Effector memory CD8-positive, alpha-beta T cell (primary cell): Measurements from ENCODE around the gene SPDYE17.
A peak's percentile ranks its signal among the peaks of the same experiment; 100 is the strongest.
"Not testable (repeated sequence)": the region's sequence is repeated elsewhere in the genome, so short reads cannot be mapped to it uniquely, and the experiment has no call there.

Experiments
- ATAC-seq: fragments of 150-1000 bp; cut with Tn5 transposase; replicated peaks from 2 replicates; pipeline ENCODE4 v1.10.0; 2021; ENCODE audit warnings: mild to moderate bottlenecking, moderate library complexity
- DNase-seq, 3 experiments: peaks; one replicate each; pipeline ENCODE4 v3.0.0; 2021
- H3K27ac Mint-ChIP-seq, 2 donors: one replicate each; pipeline ENCODE4 v1.8.0; 2022; ENCODE audit warnings: mild to moderate bottlenecking in 2 of 2, mixed read lengths in 2 of 2, moderate library complexity in 2 of 2
- H3K27me3 Mint-ChIP-seq, 2 donors: one replicate each; pipeline ENCODE4 v1.8.0; 2022; ENCODE audit warnings: mixed read lengths in 2 of 2
- H3K36me3 Mint-ChIP-seq: one replicate; pipeline ENCODE4 v1.8.0; 2022; ENCODE audit warnings: mild to moderate bottlenecking, moderate library complexity, mixed read lengths; ENCODE audit not compliant: insufficient read depth
- H3K4me1 Mint-ChIP-seq, 2 donors: one replicate each; pipeline ENCODE4 v1.8.0; 2022; ENCODE audit warnings: low read depth in 2 of 2, mixed read lengths in 2 of 2
- H3K4me3 Mint-ChIP-seq, 2 donors: one replicate each; pipeline ENCODE4 v1.8.0; 2022; ENCODE audit warnings: mild to moderate bottlenecking in 2 of 2, mixed read lengths in 2 of 2, moderate library complexity in 2 of 2
- H3K9me3 Mint-ChIP-seq, 2 donors: one replicate each; pipeline ENCODE4 v1.8.0; 2022; ENCODE audit warnings: mixed read lengths in 2 of 2

The SPDYE17 gene

DNA sequence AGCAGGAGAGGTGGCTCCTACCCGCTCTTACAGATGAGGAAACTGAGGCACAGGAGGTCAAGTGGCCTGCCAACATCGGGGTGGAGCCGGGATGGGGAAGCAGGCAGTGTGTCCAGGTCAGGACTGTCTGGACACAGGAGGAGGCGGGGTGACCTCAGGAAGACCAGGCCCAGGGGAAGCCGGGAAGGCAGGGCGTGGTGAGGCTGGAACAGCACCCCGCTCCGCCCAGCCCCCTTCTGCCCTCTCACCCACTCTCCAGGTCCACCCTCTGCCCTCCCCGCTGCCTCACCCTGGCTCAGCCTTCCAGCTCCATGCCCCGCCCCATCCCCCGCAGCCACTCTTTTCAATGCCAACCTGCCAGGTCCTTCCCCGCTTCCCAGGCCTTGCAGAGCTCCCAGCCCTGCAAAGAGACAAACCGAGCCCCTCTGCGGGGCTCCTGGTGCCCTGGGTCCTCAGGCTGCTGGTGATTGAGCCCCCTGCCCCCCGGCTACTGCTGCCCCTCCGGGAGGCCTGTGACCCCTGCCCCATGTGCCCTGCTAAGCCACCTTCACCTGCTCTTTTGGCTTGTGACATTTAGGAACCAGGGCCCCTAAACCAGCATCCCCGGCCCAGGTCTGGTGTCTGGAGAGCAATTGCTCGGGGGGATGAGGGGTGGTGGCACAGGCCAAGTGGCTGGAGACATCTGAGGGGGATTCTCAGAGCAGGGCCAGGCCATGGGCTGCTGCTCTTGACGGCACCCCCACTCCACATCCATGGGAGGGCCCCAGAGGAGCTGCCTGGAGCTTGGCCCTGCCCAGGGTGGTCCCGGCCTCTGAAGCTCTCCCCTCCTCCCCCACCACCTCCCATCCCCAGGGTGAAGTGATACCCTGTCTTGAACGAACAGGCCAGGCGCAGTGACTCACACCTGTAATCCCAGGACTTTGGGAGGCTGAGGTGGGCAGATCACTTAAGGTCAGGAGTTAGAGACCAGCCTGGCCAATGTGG lies 25.7 kb downstream of the SPDYE17 start:
- H3K36me3 Mint-ChIP-seq, ATAC-seq, DNase-seq, H3K9me3 Mint-ChIP-seq, H3K27me3 Mint-ChIP-seq, H3K4me3 Mint-ChIP-seq, H3K27ac Mint-ChIP-seq, H3K4me1 Mint-ChIP-seq: not testable (repeated sequence)

DNA sequence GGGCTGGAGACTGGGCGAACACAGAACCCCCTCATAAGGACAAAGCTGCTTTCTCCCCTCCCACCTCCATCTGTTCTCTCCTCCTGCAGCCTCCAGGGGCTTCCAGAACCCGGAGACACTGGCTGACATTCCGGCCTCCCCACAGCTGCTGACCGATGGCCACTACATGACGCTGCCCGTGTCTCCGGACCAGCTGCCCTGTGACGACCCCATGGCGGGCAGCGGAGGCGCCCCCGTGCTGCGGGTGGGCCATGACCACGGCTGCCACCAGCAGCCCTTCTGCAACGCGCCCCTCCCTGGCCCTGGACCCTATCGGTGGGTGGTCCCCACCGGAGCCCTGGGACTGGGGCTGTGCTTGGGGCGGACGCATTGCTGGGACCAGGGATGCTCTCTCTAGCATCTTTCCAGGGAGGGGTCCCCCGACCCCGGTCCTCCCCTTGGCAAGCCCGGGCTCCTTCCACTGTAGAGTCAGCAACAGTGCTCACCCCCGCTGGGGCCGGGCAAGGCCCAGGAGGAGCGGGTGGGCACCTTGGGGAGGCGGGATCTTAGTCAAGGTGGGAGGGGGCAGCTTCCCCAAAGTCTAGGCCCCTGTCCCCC lies 26.6 kb downstream of the SPDYE17 start:
- H3K9me3 Mint-ChIP-seq, H3K27ac Mint-ChIP-seq, H3K4me1 Mint-ChIP-seq, H3K4me3 Mint-ChIP-seq, DNase-seq, H3K27me3 Mint-ChIP-seq, ATAC-seq: not testable (repeated sequence)
- H3K36me3 Mint-ChIP-seq, result peaks cover 10% of the 10 kb centered on the region

DNA sequence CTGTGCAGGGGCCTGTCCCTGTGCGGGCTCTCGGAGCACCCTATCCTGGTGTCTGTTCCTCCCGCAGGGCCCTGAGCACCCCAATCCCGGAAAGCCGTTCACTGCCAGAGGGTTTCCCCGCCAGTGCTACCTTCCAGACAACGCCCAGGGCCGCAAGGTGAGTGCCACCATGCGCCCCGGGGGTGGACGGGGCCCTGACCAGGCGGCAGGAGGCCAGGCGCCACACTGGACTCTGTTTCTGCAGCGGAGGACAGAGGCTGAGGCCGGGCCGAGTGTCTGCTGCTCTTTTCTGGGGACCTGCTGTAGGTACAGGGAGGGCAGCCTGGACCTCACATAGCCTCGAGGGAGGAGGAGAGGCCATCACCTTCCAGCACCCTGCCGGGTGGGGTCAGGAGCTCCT lies 28.0 kb downstream of the SPDYE17 start:
- H3K36me3 Mint-ChIP-seq, result peaks cover 10% of the 10 kb centered on the region
- ATAC-seq, H3K9me3 Mint-ChIP-seq, H3K27ac Mint-ChIP-seq, H3K4me3 Mint-ChIP-seq, H3K4me1 Mint-ChIP-seq, H3K27me3 Mint-ChIP-seq, DNase-seq: not testable (repeated sequence)

DNA sequence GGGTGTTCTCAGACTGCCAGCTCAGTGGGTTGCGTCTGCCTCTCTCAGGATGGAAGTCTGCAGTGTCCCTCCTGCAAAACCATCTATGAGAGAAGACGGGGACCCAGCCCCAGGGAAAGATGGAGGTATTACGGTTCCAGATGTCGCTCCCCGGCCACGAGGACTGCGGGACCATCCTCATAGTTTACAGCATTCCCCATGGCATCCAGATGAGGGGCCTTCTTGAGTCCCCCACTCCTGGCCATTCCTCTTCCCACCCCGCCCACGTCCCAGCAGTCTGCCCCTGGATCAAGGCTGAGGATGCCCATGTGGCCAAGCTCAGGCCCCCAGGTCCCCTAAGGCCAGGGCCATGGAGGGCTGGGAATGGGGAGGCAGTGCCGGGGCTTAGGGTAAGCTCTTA lies 28.9 kb downstream of the SPDYE17 start:
- H3K36me3 Mint-ChIP-seq, result peaks cover 10% of the 10 kb centered on the region
- H3K27ac Mint-ChIP-seq, H3K4me3 Mint-ChIP-seq, H3K27me3 Mint-ChIP-seq, H3K9me3 Mint-ChIP-seq, DNase-seq, ATAC-seq, H3K4me1 Mint-ChIP-seq: not testable (repeated sequence)

DNA sequence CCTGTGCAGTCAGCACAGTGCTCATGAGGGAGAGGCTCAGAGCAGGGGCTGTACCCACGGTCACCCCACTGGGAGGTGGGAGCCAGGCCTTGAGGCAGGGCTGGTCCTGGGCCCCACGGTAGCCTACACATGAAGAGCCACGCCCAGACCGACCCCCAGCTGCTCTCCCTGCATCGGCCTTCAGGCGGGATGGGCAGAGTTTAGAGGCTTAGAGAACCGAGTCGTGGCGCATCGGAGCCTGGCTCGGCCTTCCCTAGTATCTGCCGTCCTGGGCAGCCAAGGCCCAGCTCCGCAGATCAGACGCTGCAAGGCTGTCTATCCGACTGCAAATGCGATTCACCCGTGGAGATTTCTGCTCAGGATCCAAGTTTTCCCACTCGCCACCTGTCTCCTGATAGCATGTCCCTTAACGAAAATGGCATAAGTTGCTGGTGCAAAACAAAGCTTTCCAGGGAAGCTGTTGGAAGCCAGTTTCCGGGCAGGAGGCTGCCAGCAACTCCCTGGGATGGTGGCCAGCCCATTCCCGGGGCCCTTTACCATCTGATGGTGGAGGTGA lies 29.4 kb downstream of the SPDYE17 start:
- not testable (repeated sequence) for H3K9me3 Mint-ChIP-seq, H3K27ac Mint-ChIP-seq, H3K4me1 Mint-ChIP-seq, ATAC-seq, H3K4me3 Mint-ChIP-seq, H3K27me3 Mint-ChIP-seq, DNase-seq
- peaks cover 10% of the 10 kb centered on the region for H3K36me3 Mint-ChIP-seq

DNA sequence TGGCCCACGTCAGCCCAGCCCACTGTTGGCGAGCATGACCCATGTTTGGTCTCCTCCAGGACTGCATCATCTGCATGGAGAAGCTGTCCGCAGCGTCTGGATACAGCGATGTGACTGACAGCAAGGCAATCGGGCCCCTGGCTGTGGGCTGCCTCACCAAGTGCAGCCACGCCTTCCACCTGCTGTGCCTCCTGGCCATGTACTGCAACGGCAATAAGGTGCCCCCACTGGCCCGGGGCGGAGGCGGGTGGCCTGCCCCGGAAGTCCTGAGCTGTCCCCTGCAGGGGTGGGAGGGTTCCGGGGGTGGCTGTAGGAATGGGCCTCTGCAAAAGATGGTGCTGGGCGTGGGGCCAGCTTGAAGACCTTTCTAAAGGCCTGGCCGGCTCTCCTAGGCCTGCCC lies 30.1 kb downstream of the SPDYE17 start:
- H3K36me3 Mint-ChIP-seq, result peaks cover 10% of the 10 kb centered on the region
- not testable (repeated sequence) for H3K9me3 Mint-ChIP-seq, H3K27ac Mint-ChIP-seq, H3K27me3 Mint-ChIP-seq, DNase-seq, ATAC-seq, H3K4me3 Mint-ChIP-seq, H3K4me1 Mint-ChIP-seq

DNA sequence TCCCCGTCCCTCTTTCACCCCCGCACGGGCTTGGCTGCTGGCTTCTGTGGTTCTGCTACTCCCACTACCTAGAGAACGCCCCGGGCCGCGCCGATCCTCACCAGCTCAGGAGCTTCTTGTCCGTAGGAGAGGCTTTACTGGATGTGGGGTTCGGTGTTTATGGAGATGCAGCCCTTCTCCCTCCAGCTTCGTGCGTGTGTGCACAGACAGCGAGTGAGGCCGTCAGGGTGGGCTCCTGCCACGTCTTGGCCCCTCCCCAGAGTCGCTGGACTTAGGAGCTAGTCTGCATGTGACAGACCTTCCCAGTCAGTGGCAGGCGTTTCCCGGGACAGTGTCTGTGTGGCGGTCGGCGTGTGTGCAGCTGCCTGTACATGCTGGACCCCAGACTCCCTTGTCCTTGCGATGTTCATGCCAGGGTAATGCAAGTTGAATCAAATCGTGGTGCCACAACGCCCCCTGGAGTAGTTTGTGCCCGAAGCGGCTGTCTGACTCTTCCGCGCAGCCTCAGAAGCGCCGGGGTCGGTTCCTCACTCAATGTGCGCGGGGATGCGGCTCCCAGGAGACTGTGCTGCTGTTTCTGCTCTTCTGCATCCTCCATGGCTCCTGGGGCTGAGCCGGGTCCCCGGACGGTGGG lies 32.6 kb downstream of the SPDYE17 start:
- not testable (repeated sequence) for H3K9me3 Mint-ChIP-seq, H3K4me1 Mint-ChIP-seq, H3K4me3 Mint-ChIP-seq, DNase-seq, H3K27me3 Mint-ChIP-seq
- peaks cover 10% of the 10 kb centered on the region for H3K36me3 Mint-ChIP-seq
- peak overlapping the region in 1 of 2 donors; percentile 83 for H3K27ac Mint-ChIP-seq
- peak; percentile 25 for ATAC-seq

DNA sequence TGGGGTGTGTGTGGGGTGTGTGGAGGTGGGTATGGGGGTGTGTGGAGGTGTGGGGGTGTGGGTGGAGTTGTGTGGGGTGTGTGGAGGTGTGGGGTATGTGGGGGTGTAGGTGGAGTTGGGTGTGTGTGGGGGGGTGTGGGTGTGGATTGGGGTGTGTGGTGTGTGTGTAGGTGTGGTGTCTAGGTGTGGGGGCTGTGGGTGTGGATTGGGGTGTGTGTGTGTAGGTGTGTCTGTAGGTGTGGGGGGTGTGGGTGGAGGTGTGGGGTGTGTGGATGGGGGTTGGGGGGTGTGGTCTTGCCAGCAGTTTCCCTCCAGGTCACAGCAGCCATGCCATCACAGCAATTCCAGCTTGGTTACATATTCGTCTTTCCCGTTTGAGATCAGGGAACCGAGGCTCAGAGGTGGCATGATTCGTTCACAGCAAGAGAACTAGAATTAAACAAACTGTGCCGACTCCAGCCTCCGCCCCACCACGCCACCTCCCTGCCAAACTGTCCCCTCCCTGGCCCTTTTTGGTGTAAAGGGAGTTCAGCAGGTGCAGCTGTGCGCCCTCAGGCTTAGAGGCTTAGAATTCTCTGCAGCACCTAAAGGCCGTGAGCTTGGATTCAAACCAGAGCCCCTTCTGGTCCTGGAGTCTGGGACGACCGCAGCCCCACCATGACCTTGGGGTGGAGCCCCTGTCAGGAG lies 33.3 kb downstream of the SPDYE17 start:
- not testable (repeated sequence) for H3K4me1 Mint-ChIP-seq, DNase-seq, H3K9me3 Mint-ChIP-seq, H3K27me3 Mint-ChIP-seq, H3K4me3 Mint-ChIP-seq
- Mint-ChIP-seq H3K27ac (peak overlapping the region; percentile 55 to 83), H3K36me3 (peaks cover 10% of the 10 kb centered on the region)
- ATAC-seq, result peak; percentile 73

DNA sequence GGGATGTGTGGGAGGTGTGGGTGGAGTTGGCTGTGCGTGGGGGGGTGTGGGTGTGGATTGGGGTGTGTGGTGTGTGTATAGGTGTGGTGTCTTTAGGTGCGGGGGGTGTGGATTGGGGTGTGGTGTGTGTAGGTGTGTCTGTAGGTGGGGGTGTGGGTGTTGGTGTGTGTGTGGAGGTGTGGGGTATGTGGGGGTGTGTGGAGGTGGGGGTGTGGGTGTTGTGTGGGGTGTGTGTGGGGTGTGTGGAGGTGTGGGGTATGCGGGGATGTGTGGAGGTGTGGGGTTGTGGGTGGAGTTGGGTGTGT lies 33.9 kb downstream of the SPDYE17 start:
- peak overlapping the region; percentile 55 to 83 for H3K27ac Mint-ChIP-seq
- H3K27me3 Mint-ChIP-seq, result no peaks in the 10 kb centered on the region
- no peak for ATAC-seq
- H3K36me3 Mint-ChIP-seq, result peaks cover 10% of the 10 kb centered on the region
- DNase-seq, result no peak
- H3K4me1 Mint-ChIP-seq, result peaks cover 0 to 4% of the 10 kb centered on the region in 2 donors
- no peaks in the 10 kb centered on the region for H3K9me3 Mint-ChIP-seq
- H3K4me3 Mint-ChIP-seq, result no peak overlapping the region

DNA sequence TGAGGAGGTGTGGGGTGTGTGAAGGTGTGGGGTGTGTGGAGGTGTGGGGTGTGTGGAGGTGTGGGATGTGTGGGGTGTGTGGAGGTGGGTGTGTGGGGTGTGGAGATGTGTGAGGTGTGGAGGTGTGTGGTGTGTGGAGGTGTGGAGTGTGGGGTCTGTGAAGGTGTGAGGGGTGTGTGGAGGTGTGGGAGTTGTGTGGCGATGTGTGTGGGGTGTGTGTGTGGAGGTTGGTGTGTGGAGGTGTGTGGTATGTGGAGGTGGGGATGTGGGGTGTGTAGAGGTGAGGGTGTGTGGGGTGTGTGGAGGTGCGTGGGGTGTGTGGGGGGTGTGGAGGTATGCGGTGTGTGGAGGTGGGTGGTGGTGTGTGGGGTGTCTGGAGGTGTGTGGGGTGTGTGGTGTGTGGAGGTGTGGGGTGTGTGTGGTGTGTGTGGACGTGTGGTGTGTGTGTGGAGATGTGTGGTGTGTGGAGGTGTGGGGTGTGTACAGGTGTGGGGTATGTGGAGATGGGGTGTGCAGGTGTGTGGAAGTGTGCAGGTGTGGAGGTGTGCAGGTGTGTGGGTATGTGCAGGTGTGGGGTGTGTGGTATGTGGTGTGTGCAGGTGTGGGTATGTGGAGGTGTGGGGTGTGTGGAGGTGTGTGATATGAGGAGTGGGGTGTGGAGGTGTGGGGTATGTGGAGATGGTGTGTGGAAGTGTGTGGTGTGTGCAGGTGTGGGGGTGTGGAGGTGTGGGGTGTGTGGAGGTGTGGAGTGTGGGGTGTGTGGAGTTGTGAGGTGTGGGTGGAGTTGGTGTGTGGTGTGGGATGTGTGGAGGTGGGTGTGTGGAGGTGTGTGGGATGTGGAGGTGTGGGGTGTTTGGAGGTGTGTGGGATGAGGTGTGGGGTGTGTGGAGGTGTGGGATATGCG lies 34.5 kb downstream of the SPDYE17 start:
- Mint-ChIP-seq H3K9me3 (no peaks in the 10 kb centered on the region), H3K36me3 (peaks cover 10% of the 10 kb centered on the region), H3K27me3 (no peaks in the 10 kb centered on the region), H3K4me3 (no peak overlapping the region), H3K27ac (peak overlapping the region; percentile 55 to 83), H3K4me1 (peaks cover 0 to 4% of the 10 kb centered on the region in 2 donors)
- ATAC-seq (peak; percentile 39), DNase-seq (no peak)

DNA sequence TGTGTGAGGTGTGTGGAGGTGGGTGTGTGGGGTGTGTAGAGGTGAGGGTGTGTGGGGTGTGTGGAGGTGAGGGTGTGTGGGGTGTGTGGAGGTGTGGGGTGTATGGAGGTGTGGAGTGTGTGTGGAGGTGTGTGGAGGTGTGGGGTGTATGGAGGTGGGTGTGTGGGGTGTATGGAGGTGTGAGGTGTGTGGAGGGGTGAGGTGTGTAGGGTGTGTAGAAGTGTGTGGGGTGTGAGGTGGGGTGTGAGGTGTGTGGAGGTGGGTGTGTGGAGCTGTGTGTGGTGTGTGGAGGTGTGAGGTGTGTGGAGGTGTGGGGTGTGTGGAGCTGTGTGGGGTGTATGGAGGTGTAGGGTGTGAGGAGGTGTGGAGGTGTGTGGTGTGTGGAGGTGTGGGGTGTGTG lies 35.2 kb downstream of the SPDYE17 start:
- not testable (repeated sequence) for H3K9me3 Mint-ChIP-seq, H3K27me3 Mint-ChIP-seq, H3K4me1 Mint-ChIP-seq, DNase-seq, ATAC-seq, H3K4me3 Mint-ChIP-seq
- Mint-ChIP-seq H3K36me3 (peaks cover 10% of the 10 kb centered on the region), H3K27ac (peak overlapping the region; percentile 55 to 83)

DNA sequence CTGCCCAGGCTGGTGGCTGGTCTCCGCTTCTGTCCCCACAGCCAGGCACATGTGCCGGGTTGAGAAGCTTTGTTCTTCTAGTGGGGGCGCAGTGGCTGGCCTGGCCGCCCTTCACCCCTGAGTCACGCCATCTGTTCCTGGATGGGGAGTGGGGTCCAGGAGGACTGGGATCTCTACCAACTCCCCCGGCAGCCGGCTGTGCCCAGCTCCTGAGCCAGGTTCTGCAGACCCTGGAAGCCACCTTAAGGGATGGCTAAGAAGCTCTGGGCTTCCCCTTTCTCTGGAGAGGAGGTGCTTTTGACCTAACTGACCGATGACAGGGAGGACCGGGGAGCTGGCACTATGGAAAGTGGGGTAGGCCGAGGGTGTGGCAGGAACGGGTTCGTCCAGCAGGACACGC lies 37.9 kb downstream of the SPDYE17 start:
- H3K4me3 Mint-ChIP-seq, DNase-seq, H3K9me3 Mint-ChIP-seq, ATAC-seq, H3K4me1 Mint-ChIP-seq, H3K36me3 Mint-ChIP-seq, H3K27me3 Mint-ChIP-seq, H3K27ac Mint-ChIP-seq: not testable (repeated sequence)
